Measurements from ENCODE around the gene TMCO2. TPM values are rescaled to one million over a fixed set of nuclear protein-coding genes. Genes with fewer than 3 reads are reported as not detected.
A peak's percentile ranks its signal among the peaks of the same experiment; 100 is the strongest.

TMCO2 gene
- total and polyA plus RNA-seq, 7 experiments from 2014 or later: not detected

DNA sequence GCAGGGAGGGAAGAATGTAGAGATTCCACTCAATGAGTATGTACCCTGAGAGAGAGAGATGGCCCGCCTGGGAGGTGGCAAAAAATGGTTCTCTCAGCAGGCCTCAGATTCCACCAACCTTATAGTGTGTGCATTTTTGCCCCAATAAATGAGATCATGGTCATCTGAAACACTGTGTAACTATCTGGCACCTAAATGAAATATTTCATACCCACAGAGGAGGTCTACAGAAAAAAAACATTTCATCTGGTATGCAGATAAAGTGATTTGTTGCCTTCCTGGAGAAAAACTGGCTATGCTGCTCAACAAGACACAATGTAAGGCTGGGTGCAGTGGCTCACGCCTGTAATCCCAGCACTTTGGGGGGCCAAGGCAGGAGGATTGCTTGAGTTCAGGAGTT, 4.9 kb downstream of the TMCO2 start:
- peaks cover 0 to under 1% (median 0%) of the 10 kb centered on the region in 5 donors for H3K27me3 Mint-ChIP-seq
- H3K9me3 Mint-ChIP-seq: no peaks in the 10 kb centered on the region
- H3K27ac Mint-ChIP-seq: peak overlapping the region in 1 of 9 donors; percentile 26
- peaks cover 8 to 10% of the 10 kb centered on the region in 2 donors for H3K4me1 ChIP-seq (ENCODE audit: control insufficient read depth in 2 of 2, insufficient read depth in 2 of 2, low read length in 2 of 2)
- H3K36me3 ChIP-seq (ENCODE audit: control insufficient read depth in 2 of 3, insufficient read depth in 3 of 3, low read length in 3 of 3): no peaks in the 10 kb centered on the region
- no peaks in the 10 kb centered on the region for H3K9me3 ChIP-seq (ENCODE audit: control insufficient read depth in 2 of 3, low read length in 3 of 3)
- H3K4me3 ChIP-seq (ENCODE audit: low read length): no peak overlapping the region
- no peak overlapping the region for H3K27ac ChIP-seq (ENCODE audit: low read depth, low read length)
- POLR2A ChIA-PET: no interaction called here
- DNase-seq (no peak), ATAC-seq (no peak)
- CTCF ChIA-PET: no interaction called here
- H3K4me3 Mint-ChIP-seq: no peak overlapping the region
- H3K4me1 Mint-ChIP-seq: peaks cover 14 to 33% (median 25%) of the 10 kb centered on the region in 7 donors
- H3K36me3 Mint-ChIP-seq: peaks cover 0 to 9% (median 0%) of the 10 kb centered on the region in 5 donors
- intact Hi-C loops (cut with micrococcal nuclease): loop anchor here in 1 of 2 donors (10.0 kb wide), 1 partner anchor 442 kb away; the partner anchor contains the start of gene NFYC
- no peaks in the 10 kb centered on the region for H3K27me3 ChIP-seq (ENCODE audit: control insufficient read depth in 2 of 2, insufficient read depth in 2 of 2, low read length in 2 of 2)

DNA sequence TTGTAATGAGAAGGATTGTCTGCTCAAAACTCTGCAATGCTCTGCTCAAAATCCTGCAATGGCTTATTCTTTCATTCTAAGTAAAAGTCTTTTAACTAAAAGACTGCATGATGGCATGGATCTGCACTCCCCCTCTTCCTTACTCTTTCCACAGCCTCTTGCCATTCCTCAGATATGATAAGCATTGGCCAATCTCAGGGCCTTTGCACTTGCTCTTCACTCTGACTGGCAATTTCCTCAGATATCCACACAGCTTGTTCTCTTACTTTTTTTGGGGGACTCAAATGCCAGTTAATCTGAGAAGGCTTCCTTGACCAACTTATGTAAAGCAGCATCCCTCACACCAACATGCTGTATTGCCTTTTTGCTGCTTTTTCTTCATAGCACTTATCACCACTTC, 7.5 kb downstream of the TMCO2 start:
- H3K9me3 ChIP-seq (ENCODE audit: control insufficient read depth in 2 of 3, low read length in 3 of 3): no peaks in the 10 kb centered on the region
- Mint-ChIP-seq H3K9me3 (no peaks in the 10 kb centered on the region), H3K4me3 (peak overlapping the region in 1 of 10 donors; percentile 71), H3K4me1 (peaks cover 24 to 45% (median 40%) of the 10 kb centered on the region in 7 donors), H3K27me3 (peaks cover 0 to 4% (median 0%) of the 10 kb centered on the region in 5 donors), H3K27ac (peak overlapping the region in 2 of 9 donors; percentile 21 to 100), H3K36me3 (peaks cover 0 to 11% (median 3%) of the 10 kb centered on the region in 5 donors)
- H3K36me3 ChIP-seq (ENCODE audit: control insufficient read depth in 2 of 3, insufficient read depth in 3 of 3, low read length in 3 of 3): no peaks in the 10 kb centered on the region
- H3K27ac ChIP-seq (ENCODE audit: low read depth, low read length): no peak overlapping the region
- no peak for DNase-seq
- intact Hi-C loops (cut with micrococcal nuclease): loop anchor here (5.0 to 10.0 kb wide), 7 partner anchors 33 to 607 kb away; partner anchors contain the start of genes CITED4 (in 1 of the 2), NFYC (in 1 of the 2), PPIE (in 1 of the 2) and SMAP2 (in 1 of the 2)
- ATAC-seq: no peak
- H3K4me3 ChIP-seq (ENCODE audit: low read length): no peak overlapping the region
- H3K27me3 ChIP-seq (ENCODE audit: control insufficient read depth in 2 of 2, insufficient read depth in 2 of 2, low read length in 2 of 2): no peaks in the 10 kb centered on the region
- ChIA-PET CTCF (interaction anchor here (1.0 kb wide), 1 partner anchor 169 kb away, joined by 3 read pairs; no protein-coding TSS in a partner anchor), POLR2A (interaction anchor here (0.6 kb wide), 1 partner anchor 207 kb away, joined by 3 read pairs; no protein-coding TSS in a partner anchor)
- H3K4me1 ChIP-seq (ENCODE audit: control insufficient read depth in 2 of 2, insufficient read depth in 2 of 2, low read length in 2 of 2): peaks cover 14% of the 10 kb centered on the region in 2 donors

DNA sequence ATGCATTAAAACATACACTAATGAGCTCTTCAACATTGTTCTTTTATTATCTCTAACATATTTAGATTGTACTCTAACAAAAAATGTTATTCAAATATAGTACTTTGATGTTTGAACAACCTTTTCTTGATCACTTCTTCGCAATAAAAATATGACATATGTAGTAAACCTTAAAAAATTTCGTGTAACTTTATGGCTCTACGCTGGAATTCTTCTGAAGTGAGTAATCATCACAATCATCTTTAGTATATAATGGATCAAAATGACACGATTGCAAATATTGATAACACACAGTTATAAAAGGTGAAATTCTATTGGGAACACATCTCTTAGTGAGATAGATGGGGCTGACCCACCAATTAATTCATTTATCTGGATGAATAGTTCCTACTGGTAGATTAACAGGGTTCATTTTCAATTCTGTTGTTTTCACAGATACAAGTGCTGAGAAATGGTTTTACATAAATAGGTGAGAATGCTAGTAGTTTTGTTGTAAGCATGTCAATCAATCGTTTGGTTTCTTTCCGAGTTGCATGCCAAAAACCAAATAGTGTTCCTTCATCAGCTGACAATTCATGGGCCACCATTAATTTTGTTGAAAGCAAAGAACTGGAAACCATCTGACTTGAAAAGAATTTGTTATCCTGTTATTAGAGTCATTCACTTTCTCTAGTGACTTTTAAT, 8.8 kb downstream of the TMCO2 start:
- DNase-seq (no peak), ATAC-seq (no peak)
- H3K27me3 ChIP-seq (ENCODE audit: control insufficient read depth in 2 of 2, insufficient read depth in 2 of 2, low read length in 2 of 2): no peaks in the 10 kb centered on the region
- ChIA-PET CTCF (interaction anchor here (0.6 to 1.2 kb wide), 3 partner anchors 103 to 170 kb away, joined by 3 to 4 read pairs (median 3); no protein-coding TSS in a partner anchor), POLR2A (interaction anchor here (1.0 to 1.8 kb wide), 5 partner anchors 15 to 435 kb away, joined by 3 to 8 read pairs (median 4); partner anchors contain the start of genes COL9A2 and NFYC)
- Mint-ChIP-seq H3K4me3 (peak overlapping the region; percentile 2 to 100 (median 96)), H3K27me3 (peaks cover 0 to 4% (median 0%) of the 10 kb centered on the region in 5 donors), H3K9me3 (no peaks in the 10 kb centered on the region), H3K4me1 (peaks cover 21 to 58% (median 48%) of the 10 kb centered on the region in 7 donors), H3K27ac (peak overlapping the region; percentile 75 to 100 (median 100)), H3K36me3 (peaks cover 0 to 21% (median 14%) of the 10 kb centered on the region in 5 donors)
- no peaks in the 10 kb centered on the region for H3K9me3 ChIP-seq (ENCODE audit: control insufficient read depth in 2 of 3, low read length in 3 of 3)
- intact Hi-C loops (cut with micrococcal nuclease): loop anchor here (2.0 to 10.0 kb wide), 9 partner anchors 16 to 606 kb away; partner anchors contain the start of genes CITED4 (in 1 of the 2), NFYC (in 1 of the 2), PPIE (in 1 of the 2) and SMAP2 (in 1 of the 2)
- H3K27ac ChIP-seq (ENCODE audit: low read depth, low read length): peak overlapping the region; percentile 98
- H3K4me1 ChIP-seq (ENCODE audit: control insufficient read depth in 2 of 2, insufficient read depth in 2 of 2, low read length in 2 of 2): peaks cover 14% of the 10 kb centered on the region in 2 donors
- H3K4me3 ChIP-seq (ENCODE audit: low read length): peak overlapping the region; percentile 98
- peaks cover 0 to 11% (median 10%) of the 10 kb centered on the region in 3 experiments for H3K36me3 ChIP-seq (ENCODE audit: control insufficient read depth in 2 of 3, insufficient read depth in 3 of 3, low read length in 3 of 3)

DNA sequence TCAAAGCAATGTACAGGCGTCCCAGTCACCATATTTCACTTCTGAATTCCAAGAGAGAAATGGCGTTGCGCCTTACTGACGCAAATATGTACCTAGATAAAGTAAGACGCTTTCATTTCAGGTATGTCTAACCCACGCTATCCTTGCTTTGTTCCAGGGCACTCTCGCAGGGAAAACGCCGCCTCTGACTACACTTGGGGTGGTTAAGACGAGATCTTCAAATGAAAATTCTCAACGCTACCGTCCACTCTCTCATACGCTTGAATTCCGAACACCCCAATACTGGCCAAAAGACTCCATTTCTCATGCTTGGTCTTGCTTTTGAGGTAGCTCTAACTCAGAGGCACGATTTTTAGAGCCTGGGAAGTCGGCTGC, 9.6 kb downstream of the TMCO2 start:
- DNase-seq (no peak), ATAC-seq (peak; percentile 0)
- intact Hi-C loops (cut with micrococcal nuclease): loop anchor here (2.0 to 10.0 kb wide), 9 partner anchors 16 to 605 kb away; partner anchors contain the start of genes CITED4 (in 1 of the 2), NFYC (in 1 of the 2), PPIE (in 1 of the 2) and SMAP2 (in 1 of the 2)
- ChIA-PET CTCF (interaction anchor here (0.6 to 1.2 kb wide), 3 partner anchors 104 to 146 kb away, joined by 3 to 4 read pairs (median 3); no protein-coding TSS in a partner anchor), POLR2A (interaction anchor here (0.7 to 1.8 kb wide), 13 partner anchors 10 to 722 kb away, joined by 3 to 9 read pairs (median 4); partner anchors contain the start of genes CAP1, COL9A2, CTPS1 and NFYC)
- Histone ChIP-seq H3K27me3 (ENCODE audit: control insufficient read depth in 2 of 2, insufficient read depth in 2 of 2, low read length in 2 of 2) (no peaks in the 10 kb centered on the region), H3K4me1 (ENCODE audit: control insufficient read depth in 2 of 2, insufficient read depth in 2 of 2, low read length in 2 of 2) (peaks cover 14% of the 10 kb centered on the region in 2 donors), H3K9me3 (ENCODE audit: control insufficient read depth in 2 of 3, low read length in 3 of 3) (no peaks in the 10 kb centered on the region), H3K27ac (ENCODE audit: low read depth, low read length) (peak overlapping the region; percentile 98), H3K36me3 (ENCODE audit: control insufficient read depth in 2 of 3, insufficient read depth in 3 of 3, low read length in 3 of 3) (peaks cover 0 to 17% (median 11%) of the 10 kb centered on the region in 3 experiments), H3K4me3 (ENCODE audit: low read length) (peak overlapping the region; percentile 98)
- H3K4me3 Mint-ChIP-seq: peak overlapping the region; percentile 91 to 100 (median 98)
- peaks cover 22 to 65% (median 54%) of the 10 kb centered on the region in 7 donors for H3K4me1 Mint-ChIP-seq
- H3K9me3 Mint-ChIP-seq: no peaks in the 10 kb centered on the region
- peaks cover 0 to 4% (median 0%) of the 10 kb centered on the region in 5 donors for H3K27me3 Mint-ChIP-seq
- peak overlapping the region; percentile 97 to 100 (median 100) for H3K27ac Mint-ChIP-seq
- peaks cover 0 to 23% (median 19%) of the 10 kb centered on the region in 5 donors for H3K36me3 Mint-ChIP-seq

DNA sequence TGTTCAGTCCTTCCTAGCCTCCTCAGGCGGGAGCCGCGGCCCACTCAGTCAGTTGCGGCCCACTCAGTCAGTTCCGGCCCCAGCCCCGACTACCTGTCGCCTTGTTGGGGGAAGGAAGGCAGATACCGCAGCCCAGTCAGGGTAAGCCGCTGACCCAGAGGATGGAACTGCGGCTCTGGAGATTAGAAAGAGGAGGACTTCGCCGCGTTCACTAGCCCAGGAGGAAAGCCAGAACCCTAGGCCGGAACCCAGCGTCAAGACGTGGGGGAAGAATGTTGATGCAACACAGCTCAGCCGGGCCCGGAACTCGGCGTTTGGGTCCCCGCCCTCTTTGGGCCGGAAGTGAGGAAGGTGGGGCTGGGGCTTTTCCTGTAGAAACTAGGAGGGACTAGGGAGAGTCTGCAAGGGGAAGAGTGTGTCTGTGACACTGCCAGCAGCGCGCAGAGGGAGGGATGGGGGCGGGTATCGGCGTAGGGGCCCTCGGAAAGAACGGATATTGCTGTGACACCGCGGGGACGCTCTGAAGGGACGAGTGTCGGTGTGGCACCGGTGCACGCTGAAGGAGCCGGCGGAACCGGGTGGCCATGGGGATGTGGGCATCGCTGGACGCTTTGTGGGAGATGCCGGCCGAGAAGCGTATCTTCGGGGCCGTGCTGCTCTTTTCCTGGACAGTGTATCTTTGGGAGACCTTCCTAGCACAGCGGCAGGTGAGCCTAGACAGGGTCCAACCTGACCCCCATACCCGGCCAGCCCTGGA, 10.1 kb downstream of the TMCO2 start, which contains the start of gene ZMPSTE24:
Gene ZMPSTE24 (plus strand): TSS at position 549 of the 757 bp plus-strand sequence. CDS start 36 bp downstream, at position 585.
- H3K4me1 Mint-ChIP-seq: peaks cover 27 to 71% (median 60%) of the 10 kb centered on the region in 7 donors
- POLR2A ChIA-PET: interaction anchor here (0.7 to 1.8 kb wide), 16 partner anchors 9 to 722 kb away, joined by 3 to 9 read pairs (median 4); partner anchors contain the start of genes CAP1, COL9A2, CTPS1 and NFYC
- peak within 1 kb of the TSS; percentile 98 for H3K27ac ChIP-seq (ENCODE audit: low read depth, low read length)

More for the DNA sequence above, 10.1 kb downstream of the TMCO2 start, which contains the start of gene ZMPSTE24:
- H3K4me3 ChIP-seq (ENCODE audit: low read length): peak within 1 kb of the TSS; percentile 98
- H3K27ac Mint-ChIP-seq: peak within 1 kb of the TSS; percentile 97 to 100 (median 100)
- H3K9me3 Mint-ChIP-seq: no peaks in the 10 kb centered on the region
- no peaks in the 10 kb centered on the region for H3K27me3 ChIP-seq (ENCODE audit: control insufficient read depth in 2 of 2, insufficient read depth in 2 of 2, low read length in 2 of 2)
- H3K36me3 ChIP-seq (ENCODE audit: control insufficient read depth in 2 of 3, insufficient read depth in 3 of 3, low read length in 3 of 3): peaks cover 0 to 21% (median 11%) of the 10 kb centered on the region in 3 experiments
- peak within 1 kb of the TSS; percentile 91 to 100 (median 98) for H3K4me3 Mint-ChIP-seq
- H3K36me3 Mint-ChIP-seq: peaks cover 4 to 26% (median 23%) of the 10 kb centered on the region in 5 donors
- intact Hi-C loops (cut with micrococcal nuclease): loop anchor here (1.0 to 10.0 kb wide), 17 partner anchors 17 to 604 kb away; partner anchors contain the start of genes CAP1 (in 2 of the 2), RLF (in 2 of the 2), ZFP69B (in 2 of the 2) and ZNF684 (in 2 of the 2)
- peaks cover 0 to 4% (median 0%) of the 10 kb centered on the region in 5 donors for H3K27me3 Mint-ChIP-seq
- H3K4me1 ChIP-seq (ENCODE audit: control insufficient read depth in 2 of 2, insufficient read depth in 2 of 2, low read length in 2 of 2): peaks cover 14% of the 10 kb centered on the region in 2 donors
- peak; percentile 98 for ATAC-seq
- CTCF ChIA-PET: interaction anchor here (0.8 to 1.2 kb wide), 3 partner anchors 84 to 146 kb away, joined by 3 to 6 read pairs (median 3); no protein-coding TSS in a partner anchor
- DNase-seq: peak; percentile 84 to 98 (median 95)
- H3K9me3 ChIP-seq (ENCODE audit: control insufficient read depth in 2 of 3, low read length in 3 of 3): no peaks in the 10 kb centered on the region
